GM12875 (cell line): Measurements from ENCODE around the gene THOC1.

Experiments
- H3K4me3 ChIP-seq: one replicate; pipeline ENCODE4 v1.5.1; 2011; ENCODE audit warnings: low read depth, low read length, control low read depth
- TF ChIP-seq, protein P1 (sequence below): IDR thresholded peaks from 2 replicates; pipeline ENCODE4 v1.5.1; 2011; ENCODE audit warnings: low read depth, mild to moderate bottlenecking, control low read depth, inconsistent platforms, low read length, moderate library complexity, borderline replicate concordance; ENCODE audit not compliant: insufficient read depth

THOC1 gene

DNA sequence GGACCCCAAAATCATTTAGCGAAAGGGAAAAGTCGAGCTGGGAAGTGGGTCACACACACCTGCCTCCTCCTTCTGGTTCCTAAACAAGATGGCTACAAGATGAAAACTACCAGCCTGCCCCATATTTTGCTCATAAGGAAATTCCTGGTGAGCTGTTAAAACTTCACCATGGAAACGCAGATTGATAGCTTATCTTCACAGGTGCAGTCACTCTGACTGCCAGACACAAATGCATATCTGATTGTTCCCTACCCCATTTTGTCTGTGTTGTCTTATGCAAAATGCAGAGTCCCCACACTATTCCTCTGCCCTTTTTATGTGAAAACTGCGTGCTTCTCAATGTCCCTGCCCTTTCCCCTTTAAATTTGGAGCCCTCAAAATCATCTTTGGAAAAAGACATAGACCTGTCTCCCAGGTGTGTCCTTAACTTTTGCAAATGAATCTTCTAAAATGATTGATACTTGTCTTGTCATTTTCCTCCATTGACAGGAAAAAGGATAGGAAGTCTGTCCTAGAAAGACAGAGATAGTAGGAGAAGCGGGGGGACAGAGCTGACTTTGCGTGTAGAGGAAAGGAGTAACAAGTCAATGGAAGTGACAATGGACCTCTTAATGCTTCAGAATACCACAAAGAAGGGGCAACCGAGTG lies 38.9 kb upstream of the THOC1 start:
- TF ChIP-seq, protein P1, sequence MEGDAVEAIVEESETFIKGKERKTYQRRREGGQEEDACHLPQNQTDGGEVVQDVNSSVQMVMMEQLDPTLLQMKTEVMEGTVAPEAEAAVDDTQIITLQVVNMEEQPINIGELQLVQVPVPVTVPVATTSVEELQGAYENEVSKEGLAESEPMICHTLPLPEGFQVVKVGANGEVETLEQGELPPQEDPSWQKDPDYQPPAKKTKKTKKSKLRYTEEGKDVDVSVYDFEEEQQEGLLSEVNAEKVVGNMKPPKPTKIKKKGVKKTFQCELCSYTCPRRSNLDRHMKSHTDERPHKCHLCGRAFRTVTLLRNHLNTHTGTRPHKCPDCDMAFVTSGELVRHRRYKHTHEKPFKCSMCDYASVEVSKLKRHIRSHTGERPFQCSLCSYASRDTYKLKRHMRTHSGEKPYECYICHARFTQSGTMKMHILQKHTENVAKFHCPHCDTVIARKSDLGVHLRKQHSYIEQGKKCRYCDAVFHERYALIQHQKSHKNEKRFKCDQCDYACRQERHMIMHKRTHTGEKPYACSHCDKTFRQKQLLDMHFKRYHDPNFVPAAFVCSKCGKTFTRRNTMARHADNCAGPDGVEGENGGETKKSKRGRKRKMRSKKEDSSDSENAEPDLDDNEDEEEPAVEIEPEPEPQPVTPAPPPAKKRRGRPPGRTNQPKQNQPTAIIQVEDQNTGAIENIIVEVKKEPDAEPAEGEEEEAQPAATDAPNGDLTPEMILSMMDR, result no peak
- no peak overlapping the region for H3K4me3 ChIP-seq

DNA sequence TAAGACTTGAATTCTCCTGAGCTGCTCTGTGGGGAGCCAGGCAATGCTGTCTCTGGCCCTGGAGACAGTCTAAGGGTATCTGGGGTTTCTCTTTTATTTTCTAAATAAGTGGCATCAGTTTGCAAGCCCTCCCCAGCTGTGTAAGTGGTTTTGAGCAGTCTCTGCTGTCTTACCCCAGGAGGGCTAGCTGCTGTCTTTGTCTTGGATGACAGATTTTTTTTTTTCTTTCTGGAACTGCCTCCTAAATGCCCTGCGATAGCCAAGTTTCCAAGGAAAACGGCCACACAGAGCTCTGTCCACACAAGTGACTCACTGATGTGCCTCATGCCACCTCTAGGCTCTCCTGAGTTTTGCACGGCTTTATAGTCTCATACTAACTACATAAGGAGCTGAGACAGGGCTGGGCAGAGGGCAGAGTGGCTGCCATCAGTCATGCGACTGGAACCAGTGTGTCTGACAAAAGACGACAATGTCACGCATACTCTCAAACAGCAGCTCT lies 37.2 kb upstream of the THOC1 start:
- TF ChIP-seq, protein P1, result no peak
- H3K4me3 ChIP-seq, result no peak overlapping the region

- TF ChIP-seq, protein P1, result no peak
Observed at GRCh38 chr18:303607-304006, 35.8 kb upstream of the THOC1 start.

GRCh38 chr18:303011-303410 lies 35.2 kb upstream of the THOC1 start:
- TF ChIP-seq, protein P1, result no peak

More at GRCh38 chr18:303607-304006, 35.8 kb upstream of the THOC1 start:
- no peak overlapping the region for H3K4me3 ChIP-seq

DNA sequence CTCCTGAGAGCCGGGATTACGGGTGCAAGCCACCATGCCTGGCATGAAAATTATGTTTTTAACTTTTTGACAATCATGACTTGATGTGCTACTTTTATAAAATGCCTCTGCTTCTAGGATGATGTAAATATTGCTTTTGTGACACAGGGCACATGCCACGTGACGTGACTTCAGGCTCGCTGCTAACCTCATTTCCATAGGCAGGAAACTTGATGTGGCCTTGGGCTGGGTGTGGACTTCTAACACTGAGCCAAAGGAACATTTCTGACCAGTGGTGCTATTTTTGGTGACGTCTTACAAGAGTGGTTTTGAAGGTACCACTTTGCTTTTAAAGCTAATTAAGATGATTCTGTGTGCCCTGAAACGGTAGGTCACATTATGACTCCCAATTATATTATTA lies 34.2 kb upstream of the THOC1 start:
- TF ChIP-seq, protein P1, result no peak
- H3K4me3 ChIP-seq, result no peak overlapping the region

More at GRCh38 chr18:303011-303410, 35.2 kb upstream of the THOC1 start:
- no peak overlapping the region for H3K4me3 ChIP-seq

- TF ChIP-seq, protein P1, result no peak
- H3K4me3 ChIP-seq, result no peak overlapping the region
Observed at GRCh38 chr18:297936-298335, 30.1 kb upstream of the THOC1 start.

DNA sequence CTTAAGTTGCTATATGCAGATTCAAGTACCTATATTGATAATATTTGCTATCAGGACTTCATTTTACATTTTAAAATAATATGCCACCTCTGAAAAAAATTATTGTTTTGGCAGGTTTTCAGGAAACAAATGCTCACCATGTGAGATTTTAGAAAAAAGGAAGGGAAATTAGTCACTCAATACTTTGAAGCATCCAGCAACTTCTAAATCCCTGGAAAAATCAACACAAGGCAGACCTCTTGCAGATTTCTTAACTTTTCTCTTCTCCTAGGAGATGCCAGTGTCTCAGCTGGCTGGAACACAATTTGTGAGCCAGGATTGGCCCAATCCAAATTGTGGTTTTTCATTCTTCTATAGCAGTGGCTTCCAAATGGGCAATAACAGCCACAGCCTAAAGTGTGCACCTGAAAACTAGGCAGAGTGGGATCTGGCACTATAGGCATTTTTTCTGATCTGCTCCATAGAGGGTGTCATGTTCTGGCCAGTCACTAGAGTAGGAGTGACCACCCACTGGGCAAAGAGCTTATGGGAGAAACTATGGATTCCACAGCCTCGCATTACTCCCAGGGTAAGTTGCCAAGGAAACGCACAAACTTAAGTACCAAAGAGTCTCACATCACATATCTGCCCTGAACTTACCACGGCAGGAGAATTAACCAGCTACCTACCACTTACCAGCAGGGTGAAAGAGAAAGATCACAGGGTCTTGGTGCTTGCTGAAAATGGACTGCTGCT lies 28.1 kb upstream of the THOC1 start:
- TF ChIP-seq, protein P1, result no peak

More for the DNA sequence above, 28.1 kb upstream of the THOC1 start:
- no peak overlapping the region for H3K4me3 ChIP-seq
